K562 (cell line): Measurements from ENCODE around the gene F13A1.

Experiments
- CREB1 ChIP-seq, 2 experiments: sonication (generic) in 1 of 2; formaldehyde crosslinking in 1 of 2; IDR thresholded peaks; 2 replicates each; pipeline versions ENCODE4 v1.6.1 to v1.8.0; 2012 to 2022; ENCODE audit warnings: inconsistent platforms in 1 of 2, mild to moderate bottlenecking in 1 of 2, missing genetic modification reagents in 1 of 2, moderate library complexity in 1 of 2
- ESRRA ChIP-seq: fragments of 450-650 bp; IDR thresholded peaks from 2 replicates; pipeline ENCODE4 v1.6.1; 2014; ENCODE audit warnings: low read depth, mild to moderate bottlenecking, moderate library complexity, borderline replicate concordance
- HMG20A ChIP-seq: fragments of 450-650 bp; formaldehyde crosslinking; conservative IDR thresholded peaks from 2 replicates; pipeline ENCODE4 v1.4.0; 2020; ENCODE audit warnings: mild to moderate bottlenecking, mixed read lengths
- RHOXF2B ChIP-seq: fragments of 250-450 bp; sonication (Bioruptor Pico); conservative IDR thresholded peaks from 2 replicates; pipeline ENCODE4 v1.5.1; 2021
- TAF1 ChIP-seq: IDR thresholded peaks from 2 replicates; pipeline ENCODE4 v1.6.1; 2011; ENCODE audit warnings: mild to moderate bottlenecking, low read length, moderate library complexity; ENCODE audit not compliant: insufficient read depth, control insufficient read depth, severe bottlenecking; ENCODE audit errors: extremely low read depth
- ZBTB8A ChIP-seq: fragments of 450-650 bp; IDR thresholded peaks from 2 replicates; pipeline ENCODE4 v1.6.1; 2018; ENCODE audit warnings: mild to moderate bottlenecking, moderate library complexity; ENCODE audit not compliant: partially characterized antibody
- ZKSCAN1 ChIP-seq: fragments of 150-350 bp; IDR thresholded peaks from 2 replicates; pipeline ENCODE4 v1.6.1; 2016; ENCODE audit warnings: low read depth, low read length
- TF ChIP-seq, protein P1 (sequence below), 3 experiments: IDR thresholded peaks in 2 of 3; conservative IDR thresholded peaks in 1 of 3; 2 replicates each; pipeline ENCODE4 v1.5.1; 2011 to 2012; ENCODE audit warnings: low read length in 3 of 3, mild to moderate bottlenecking in 3 of 3, control low read depth in 2 of 3, improper control_type of control experiment in 1 of 3, inconsistent platforms in 1 of 3, low read depth in 1 of 3, mixed read lengths in 1 of 3, moderate library complexity in 1 of 3; ENCODE audit not compliant: insufficient read depth in 2 of 3
- TF ChIP-seq, protein P2 (sequence below): sonication (generic); formaldehyde crosslinking; IDR thresholded peaks from 2 replicates; pipeline ENCODE4 v1.8.1; 2023; ENCODE audit warnings: mild to moderate bottlenecking, missing genetic modification reagents

GRCh38 chr6:6256259-6256658, 64.2 kb downstream of the F13A1 start:
- TF ChIP-seq ZBTB8A (no peak), CREB1 (IDR thresholded peaks at IDR 0.05) (no peak), CREB1 (CRISPR knock-in tag; IDR thresholded peaks at IDR 0.05) (no peak), HMG20A (no peak), TAF1 (no peak), RHOXF2B (CRISPR knock-in tag) (no peak), ZKSCAN1 (no peak), ESRRA (no peak)
- TF ChIP-seq, protein P1, sequence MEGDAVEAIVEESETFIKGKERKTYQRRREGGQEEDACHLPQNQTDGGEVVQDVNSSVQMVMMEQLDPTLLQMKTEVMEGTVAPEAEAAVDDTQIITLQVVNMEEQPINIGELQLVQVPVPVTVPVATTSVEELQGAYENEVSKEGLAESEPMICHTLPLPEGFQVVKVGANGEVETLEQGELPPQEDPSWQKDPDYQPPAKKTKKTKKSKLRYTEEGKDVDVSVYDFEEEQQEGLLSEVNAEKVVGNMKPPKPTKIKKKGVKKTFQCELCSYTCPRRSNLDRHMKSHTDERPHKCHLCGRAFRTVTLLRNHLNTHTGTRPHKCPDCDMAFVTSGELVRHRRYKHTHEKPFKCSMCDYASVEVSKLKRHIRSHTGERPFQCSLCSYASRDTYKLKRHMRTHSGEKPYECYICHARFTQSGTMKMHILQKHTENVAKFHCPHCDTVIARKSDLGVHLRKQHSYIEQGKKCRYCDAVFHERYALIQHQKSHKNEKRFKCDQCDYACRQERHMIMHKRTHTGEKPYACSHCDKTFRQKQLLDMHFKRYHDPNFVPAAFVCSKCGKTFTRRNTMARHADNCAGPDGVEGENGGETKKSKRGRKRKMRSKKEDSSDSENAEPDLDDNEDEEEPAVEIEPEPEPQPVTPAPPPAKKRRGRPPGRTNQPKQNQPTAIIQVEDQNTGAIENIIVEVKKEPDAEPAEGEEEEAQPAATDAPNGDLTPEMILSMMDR (IDR thresholded peaks at IDR 0.05 in 2 of 3, conservative IDR thresholded peaks at IDR 0.05 in 1 of 3; ENCODE audit: insufficient read depth in 2 of 3, low read depth in 1 of 3, low read length in 3 of 3) = no peak
- TF ChIP-seq, protein P2, sequence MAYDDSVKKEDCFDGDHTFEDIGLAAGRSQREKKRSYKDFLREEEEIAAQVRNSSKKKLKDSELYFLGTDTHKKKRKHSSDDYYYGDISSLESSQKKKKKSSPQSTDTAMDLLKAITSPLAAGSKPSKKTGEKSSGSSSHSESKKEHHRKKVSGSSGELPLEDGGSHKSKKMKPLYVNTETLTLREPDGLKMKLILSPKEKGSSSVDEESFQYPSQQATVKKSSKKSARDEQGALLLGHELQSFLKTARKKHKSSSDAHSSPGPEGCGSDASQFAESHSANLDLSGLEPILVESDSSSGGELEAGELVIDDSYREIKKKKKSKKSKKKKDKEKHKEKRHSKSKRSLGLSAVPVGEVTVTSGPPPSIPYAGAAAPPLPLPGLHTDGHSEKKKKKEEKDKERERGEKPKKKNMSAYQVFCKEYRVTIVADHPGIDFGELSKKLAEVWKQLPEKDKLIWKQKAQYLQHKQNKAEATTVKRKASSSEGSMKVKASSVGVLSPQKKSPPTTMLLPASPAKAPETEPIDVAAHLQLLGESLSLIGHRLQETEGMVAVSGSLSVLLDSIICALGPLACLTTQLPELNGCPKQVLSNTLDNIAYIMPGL = no peak
